ENCODE results near the gene ABCC9.

Gene ABCC9

DNA sequence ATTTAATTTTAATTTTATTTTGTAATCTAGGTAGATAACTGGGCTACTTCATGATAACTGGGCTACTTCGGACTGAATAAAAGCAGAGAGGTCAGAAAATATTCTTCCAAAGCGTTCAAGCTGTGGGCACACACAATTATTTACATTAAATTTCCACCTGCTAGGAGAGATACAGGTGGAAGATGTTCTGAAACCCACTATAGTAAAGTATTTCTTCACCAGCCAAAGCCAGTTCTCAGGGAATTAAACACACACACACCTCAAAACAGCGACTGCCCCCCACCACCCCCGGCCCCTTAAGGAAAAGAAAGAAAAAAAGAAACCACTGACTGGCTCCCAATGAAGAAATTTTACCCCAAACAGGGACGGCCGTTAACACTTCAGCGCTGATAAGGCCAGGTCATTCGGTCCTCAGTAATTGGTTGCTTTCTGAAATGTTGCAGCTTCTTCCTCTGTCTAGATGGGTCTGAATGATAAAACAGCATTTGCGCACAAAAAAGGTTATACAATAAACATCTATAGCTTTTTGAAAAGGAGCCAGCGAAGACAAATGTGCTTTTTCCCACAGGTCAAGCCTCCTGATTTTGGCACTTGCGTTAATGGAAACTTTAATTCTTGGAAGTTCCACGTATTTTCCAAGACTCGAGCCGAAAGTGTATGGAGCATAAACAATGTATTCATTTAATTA is 165.9 kb downstream of the ABCC9 start:
- TF ChIP-seq, protein P1, sequence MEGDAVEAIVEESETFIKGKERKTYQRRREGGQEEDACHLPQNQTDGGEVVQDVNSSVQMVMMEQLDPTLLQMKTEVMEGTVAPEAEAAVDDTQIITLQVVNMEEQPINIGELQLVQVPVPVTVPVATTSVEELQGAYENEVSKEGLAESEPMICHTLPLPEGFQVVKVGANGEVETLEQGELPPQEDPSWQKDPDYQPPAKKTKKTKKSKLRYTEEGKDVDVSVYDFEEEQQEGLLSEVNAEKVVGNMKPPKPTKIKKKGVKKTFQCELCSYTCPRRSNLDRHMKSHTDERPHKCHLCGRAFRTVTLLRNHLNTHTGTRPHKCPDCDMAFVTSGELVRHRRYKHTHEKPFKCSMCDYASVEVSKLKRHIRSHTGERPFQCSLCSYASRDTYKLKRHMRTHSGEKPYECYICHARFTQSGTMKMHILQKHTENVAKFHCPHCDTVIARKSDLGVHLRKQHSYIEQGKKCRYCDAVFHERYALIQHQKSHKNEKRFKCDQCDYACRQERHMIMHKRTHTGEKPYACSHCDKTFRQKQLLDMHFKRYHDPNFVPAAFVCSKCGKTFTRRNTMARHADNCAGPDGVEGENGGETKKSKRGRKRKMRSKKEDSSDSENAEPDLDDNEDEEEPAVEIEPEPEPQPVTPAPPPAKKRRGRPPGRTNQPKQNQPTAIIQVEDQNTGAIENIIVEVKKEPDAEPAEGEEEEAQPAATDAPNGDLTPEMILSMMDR (IDR thresholded peaks at IDR 0.05; ENCODE audit: insufficient read depth, missing control alignments): no peak
- no peak for DNase-seq (ENCODE audit: insufficient read length, low spot score)
- no peak for FAIRE-seq

DNA sequence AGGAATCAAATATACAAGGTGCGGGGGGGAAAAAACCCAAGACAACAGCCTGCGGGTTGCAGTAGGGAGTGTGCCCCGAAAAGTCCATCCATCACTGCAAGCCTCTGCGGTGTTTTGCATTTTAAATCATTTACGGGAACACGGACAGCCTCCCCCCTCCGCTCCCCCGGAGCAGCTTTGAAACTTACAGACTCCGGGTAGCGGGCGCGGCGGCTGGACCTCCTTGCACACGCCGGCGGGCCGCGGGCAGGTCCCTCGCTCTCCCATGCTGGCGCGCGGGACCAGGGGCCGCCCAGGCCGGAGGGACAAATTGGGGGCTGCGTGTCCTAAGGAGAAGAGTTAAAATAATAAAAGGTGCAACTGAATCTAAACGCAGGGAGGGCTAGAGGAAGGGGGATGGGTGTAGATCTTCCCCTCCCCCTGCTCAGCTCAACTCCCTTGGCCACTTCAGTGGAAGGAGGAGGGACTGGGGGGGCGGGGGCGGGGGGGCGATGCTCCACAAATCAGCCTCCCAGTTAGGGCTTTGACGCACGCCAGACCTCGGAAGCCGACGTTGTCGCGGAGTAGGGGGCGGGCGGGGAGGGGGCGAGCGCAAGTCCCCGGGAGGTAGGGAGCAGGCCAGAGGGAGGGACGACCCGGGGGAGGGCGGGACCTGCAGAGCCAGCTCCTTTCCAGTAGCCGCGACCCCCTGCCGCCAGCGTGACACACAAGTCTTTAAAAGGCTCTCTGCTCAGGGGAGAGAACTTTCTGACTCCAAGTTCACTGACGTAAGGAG is 166.7 kb downstream of the ABCC9 start, which contains the start of gene KCNJ8:
Gene KCNJ8, minus strand, starts transcription at position 349 of the 775 bp plus-strand sequence. CDS start 1,090 bp downstream, outside the sequence.
- FAIRE-seq (no peak), DNase-seq (ENCODE audit: insufficient read length, low spot score) (peak; percentile 21)

DNA sequence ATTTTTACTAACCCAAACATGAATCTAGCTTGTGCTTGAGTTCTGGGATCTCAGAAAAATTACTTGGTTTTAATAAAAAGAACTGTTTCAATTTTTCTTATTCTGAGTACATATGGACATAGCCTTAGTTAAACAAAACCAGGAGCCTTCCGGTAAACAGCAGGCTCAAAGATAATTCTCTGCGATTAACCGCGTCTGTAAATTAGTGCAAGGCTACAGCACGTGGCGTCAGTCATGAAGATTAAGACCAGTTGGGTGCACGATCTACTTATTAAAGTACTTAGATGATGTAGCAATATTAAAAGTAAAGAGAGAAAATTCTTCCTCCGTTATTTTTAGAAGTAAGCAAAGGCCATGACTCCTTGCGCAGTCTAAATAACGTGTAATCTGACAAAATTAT is 167.4 kb downstream of the ABCC9 start:
- TF ChIP-seq, protein P1 (IDR thresholded peaks at IDR 0.05; ENCODE audit: insufficient read depth, missing control alignments): no peak
- FAIRE-seq (peak; percentile 80), DNase-seq (ENCODE audit: insufficient read length, low spot score) (no peak)

More for the DNA sequence above, 166.7 kb downstream of the ABCC9 start, which contains the start of gene KCNJ8:
- TF ChIP-seq, protein P1 (IDR thresholded peaks at IDR 0.05; ENCODE audit: insufficient read depth, missing control alignments): no peak

DNA sequence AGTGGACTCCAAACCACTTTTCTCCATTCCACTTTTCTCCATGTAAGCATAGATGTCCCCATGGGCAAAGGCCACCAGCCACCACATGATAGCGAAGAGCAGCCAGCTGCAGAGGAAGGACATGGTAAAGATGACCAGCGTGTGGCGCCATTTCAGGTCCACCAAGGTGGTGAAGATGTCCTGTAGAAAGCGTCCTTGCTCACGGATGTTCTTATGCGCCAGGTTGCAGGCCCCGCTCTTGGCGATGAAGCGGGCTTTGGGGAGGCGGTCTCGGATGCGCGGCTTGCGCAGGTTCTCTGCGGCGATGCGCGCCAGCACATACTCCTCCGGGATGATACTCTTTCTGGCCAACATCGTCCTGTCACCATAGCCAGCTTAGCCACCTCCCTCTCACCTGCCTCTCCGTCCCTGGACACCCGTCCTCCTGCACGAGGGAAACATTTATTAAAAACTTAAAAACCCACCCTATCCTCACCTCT is 167.9 kb downstream of the ABCC9 start:
- DNase-seq (ENCODE audit: insufficient read length, low spot score) (no peak), FAIRE-seq (peak; percentile 25)
- TF ChIP-seq, protein P1 (IDR thresholded peaks at IDR 0.05; ENCODE audit: insufficient read depth, missing control alignments): peak; percentile 59

DNA sequence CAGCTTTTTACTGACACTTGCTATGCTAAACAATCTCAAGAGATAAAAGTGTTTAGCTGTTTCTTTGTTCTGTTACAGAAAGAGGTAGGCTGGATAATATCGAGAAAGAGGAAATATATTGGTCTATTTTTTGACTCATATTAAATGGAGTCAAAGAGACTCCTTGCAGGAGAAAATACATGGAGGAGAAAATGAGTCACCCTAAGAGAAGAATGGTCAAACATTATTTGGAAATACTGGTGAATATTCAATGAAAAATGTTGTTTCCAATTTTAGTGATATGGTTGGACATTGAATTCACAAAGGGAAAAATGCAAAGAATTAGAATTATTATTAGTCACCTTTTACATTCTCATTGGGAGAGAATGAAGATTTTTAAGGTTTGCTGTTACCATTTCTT is 169.9 kb downstream of the ABCC9 start:
- TF ChIP-seq, protein P1 (IDR thresholded peaks at IDR 0.05; ENCODE audit: insufficient read depth, missing control alignments): no peak
- FAIRE-seq (no peak), DNase-seq (ENCODE audit: insufficient read length, low spot score) (no peak)

DNA sequence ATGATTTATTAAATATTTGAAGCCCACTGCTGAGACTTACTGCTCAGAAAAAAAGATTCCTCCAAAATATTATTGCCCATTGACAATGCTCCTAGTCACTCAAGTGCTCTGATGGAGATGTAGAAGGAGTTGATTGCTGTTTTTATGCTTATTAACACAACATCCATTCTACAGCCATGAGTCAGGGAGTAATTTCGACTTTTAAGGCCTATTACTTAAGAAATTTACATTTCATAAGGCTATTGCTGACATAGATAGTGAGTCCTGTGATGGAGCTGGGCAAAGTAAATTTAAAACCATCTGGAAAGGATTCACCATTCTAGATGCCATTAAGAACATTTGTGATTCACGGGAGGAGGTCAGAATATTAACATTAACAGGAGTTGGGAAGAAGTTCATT is 171.9 kb downstream of the ABCC9 start:
- TF ChIP-seq, protein P1 (IDR thresholded peaks at IDR 0.05; ENCODE audit: insufficient read depth, missing control alignments): no peak
- FAIRE-seq: no peak

More for the DNA sequence above, 171.9 kb downstream of the ABCC9 start:
- DNase-seq (ENCODE audit: insufficient read length, low spot score): no peak
